Measurements from ENCODE around the gene KRTAP10-5. TPM values are rescaled to one million over a fixed set of nuclear protein-coding genes. Genes with fewer than 3 reads are reported as not detected.
A peak's percentile ranks its signal among the peaks of the same experiment; 100 is the strongest.

KRTAP10-5 gene
- total and polyA plus RNA-seq, 12 donors: not detected

DNA sequence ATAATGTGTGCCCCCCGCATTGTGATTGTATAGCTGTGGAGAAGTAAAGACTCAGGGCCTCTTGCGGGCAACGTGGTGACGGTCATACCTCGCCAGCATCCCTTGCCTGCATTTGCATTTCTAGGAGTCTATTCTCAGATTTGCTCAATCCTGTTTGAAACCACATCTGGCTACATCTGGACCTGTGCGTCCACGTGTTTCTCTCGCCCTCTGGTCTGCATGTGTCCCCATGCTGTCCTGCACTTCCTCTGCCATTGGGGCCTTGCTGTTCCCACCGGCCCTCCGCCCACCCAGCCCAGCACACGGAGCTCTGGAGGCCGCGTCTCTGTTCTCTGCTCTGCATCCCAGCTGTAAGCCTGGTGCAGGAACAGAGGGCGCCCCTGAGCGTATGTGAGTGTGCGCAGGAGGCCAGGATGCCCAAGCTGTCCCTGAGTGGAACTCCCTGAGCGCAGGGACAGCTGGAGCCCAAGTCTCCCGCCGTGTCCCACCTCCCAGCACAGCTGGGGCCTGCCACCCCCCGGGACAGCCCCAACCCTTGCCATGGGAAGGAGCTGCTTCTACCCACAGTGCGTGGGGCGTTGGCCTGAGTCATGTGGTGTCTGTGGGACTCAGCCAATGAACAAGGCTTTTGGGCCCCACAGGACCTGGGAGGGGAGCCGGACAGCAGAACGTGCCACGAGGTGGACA is 30.7 kb downstream of the KRTAP10-5 start:
- WGBS, 4 donors: 62 to 75% (median 72%) methylated on average over 16 to 25 of the region's 25 CpGs
- no peaks in the 10 kb centered on the region for H3K4me1 ChIP-seq (replicated peaks in 1 of 2)
- H3K36me3 ChIP-seq (replicated peaks in 1 of 2): no peaks in the 10 kb centered on the region
- intact Hi-C loops (cut with DNase I): loop anchor here in 1 of 2 donors (10.0 kb wide), 1 partner anchor 205 kb away; no protein-coding TSS in a partner anchor
- no peak overlapping the region for H3K27ac ChIP-seq
- no peak for TF ChIP-seq POLR2A (IDR thresholded peaks at IDR 0.05)
- TF ChIP-seq, protein P1, sequence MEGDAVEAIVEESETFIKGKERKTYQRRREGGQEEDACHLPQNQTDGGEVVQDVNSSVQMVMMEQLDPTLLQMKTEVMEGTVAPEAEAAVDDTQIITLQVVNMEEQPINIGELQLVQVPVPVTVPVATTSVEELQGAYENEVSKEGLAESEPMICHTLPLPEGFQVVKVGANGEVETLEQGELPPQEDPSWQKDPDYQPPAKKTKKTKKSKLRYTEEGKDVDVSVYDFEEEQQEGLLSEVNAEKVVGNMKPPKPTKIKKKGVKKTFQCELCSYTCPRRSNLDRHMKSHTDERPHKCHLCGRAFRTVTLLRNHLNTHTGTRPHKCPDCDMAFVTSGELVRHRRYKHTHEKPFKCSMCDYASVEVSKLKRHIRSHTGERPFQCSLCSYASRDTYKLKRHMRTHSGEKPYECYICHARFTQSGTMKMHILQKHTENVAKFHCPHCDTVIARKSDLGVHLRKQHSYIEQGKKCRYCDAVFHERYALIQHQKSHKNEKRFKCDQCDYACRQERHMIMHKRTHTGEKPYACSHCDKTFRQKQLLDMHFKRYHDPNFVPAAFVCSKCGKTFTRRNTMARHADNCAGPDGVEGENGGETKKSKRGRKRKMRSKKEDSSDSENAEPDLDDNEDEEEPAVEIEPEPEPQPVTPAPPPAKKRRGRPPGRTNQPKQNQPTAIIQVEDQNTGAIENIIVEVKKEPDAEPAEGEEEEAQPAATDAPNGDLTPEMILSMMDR (IDR thresholded peaks at IDR 0.05): no peak
- H3K27me3 ChIP-seq: peaks cover 7% of the 10 kb centered on the region
- DNase-seq: peak in 1 of 7 donors; percentile 39
- H3K4me3 ChIP-seq: no peak overlapping the region
- H3K9me3 ChIP-seq (replicated peaks in 1 of 3): peaks cover 0 to 8% (median 0%) of the 10 kb centered on the region in 3 donors

DNA sequence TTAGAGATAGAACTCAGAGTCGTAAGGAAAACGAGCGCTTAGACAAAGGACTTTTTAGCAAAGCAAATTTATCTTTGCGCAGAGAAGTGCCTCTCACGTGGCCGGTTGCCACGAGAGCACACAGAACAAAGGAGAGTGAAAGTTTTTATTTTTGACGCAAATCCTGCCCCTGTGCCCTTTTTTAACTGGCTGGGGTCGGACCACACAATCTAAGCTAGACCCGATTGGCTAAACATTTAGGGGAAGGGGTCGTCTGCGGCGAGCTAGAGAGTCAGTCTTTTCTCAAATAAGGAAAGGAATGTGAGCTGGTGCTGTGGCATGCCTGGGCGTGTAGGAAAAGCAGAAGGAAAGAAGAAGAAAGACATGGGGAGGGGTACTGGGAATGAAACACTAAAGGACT is 31.5 kb downstream of the KRTAP10-5 start:
- peaks cover 0 to 8% (median 0%) of the 10 kb centered on the region in 3 donors for H3K9me3 ChIP-seq (replicated peaks in 1 of 3)
- H3K4me1 ChIP-seq (replicated peaks in 1 of 2): no peaks in the 10 kb centered on the region

DNA sequence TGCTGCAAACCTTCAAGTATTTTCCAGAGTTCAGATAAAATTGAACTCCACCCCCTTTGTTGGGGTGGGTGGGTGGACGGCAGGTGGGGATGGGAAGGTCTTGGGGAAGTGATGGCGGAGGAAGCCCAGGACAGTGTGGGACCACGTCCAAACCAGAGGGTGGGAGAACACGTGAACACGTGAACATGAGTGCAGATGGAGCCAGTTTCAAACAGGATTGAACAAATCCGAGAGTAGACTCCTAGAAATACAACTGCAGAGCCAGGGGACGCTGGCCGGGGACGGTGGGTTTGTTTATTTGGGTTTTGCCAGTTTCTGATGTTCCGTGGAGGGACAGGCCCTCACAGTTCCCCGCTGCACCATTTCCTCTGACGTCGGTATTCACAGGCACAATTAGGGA is 32.0 kb downstream of the KRTAP10-5 start:
- WGBS, 4 donors: 60 to 70% (median 65%) methylated on average over 13 of the region's 13 CpGs
- DNase-seq: peak in 1 of 7 donors; percentile 30
- intact Hi-C loops (cut with DNase I): no loop called here

More for the DNA sequence above, 31.5 kb downstream of the KRTAP10-5 start:
- TF ChIP-seq, protein P1 (IDR thresholded peaks at IDR 0.05): no peak
- TF ChIP-seq POLR2A (IDR thresholded peaks at IDR 0.05): no peak
- Histone ChIP-seq H3K27me3 (peaks cover 7% of the 10 kb centered on the region), H3K4me3 (no peak overlapping the region), H3K27ac (no peak overlapping the region), H3K36me3 (replicated peaks in 1 of 2) (no peaks in the 10 kb centered on the region)
- no peak for DNase-seq
- WGBS, 4 donors: 36 to 44% (median 41%) methylated on average over 14 of the region's 14 CpGs
- intact Hi-C loops (cut with DNase I): no loop called here

DNA sequence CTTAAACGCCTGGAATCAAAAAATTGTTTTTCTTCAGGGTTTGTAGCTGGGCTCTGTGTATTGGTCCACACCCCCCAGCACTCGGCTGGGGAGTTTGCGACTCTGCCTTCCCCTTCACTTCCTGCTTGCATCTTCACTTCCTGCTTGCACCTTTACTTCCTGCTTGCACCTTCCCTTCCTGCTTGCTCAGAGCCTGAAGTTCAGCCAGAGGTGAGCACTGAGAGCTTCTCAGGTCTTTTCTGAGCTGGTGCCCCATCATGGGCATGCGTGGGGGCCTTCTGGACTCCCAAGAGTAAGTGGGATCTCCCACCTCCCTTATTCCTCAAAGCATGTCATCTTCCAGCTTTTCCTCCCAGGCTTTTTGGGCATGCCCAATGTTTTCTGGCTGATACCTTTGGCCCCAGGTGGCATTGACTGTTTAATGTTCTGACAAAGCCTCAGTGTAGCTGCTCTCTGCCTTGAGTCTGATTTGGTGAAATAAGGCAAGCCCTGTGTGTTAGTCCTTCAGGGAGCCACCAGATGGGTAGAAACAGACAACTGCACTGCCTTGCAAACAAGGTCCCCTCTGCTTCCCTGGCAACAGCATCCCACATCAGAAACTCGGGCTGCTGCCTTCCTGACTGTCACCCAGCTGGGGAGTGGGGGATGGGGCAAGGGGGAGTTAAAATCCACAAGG is 32.6 kb downstream of the KRTAP10-5 start:
- 44 to 51% (median 45%) methylated on average over 5 of the region's 5 CpGs for WGBS, 4 donors
- Histone ChIP-seq H3K4me3 (no peak overlapping the region), H3K4me1 (replicated peaks in 1 of 2) (no peaks in the 10 kb centered on the region), H3K27ac (no peak overlapping the region), H3K27me3 (peaks cover 7% of the 10 kb centered on the region), H3K36me3 (replicated peaks in 1 of 2) (no peaks in the 10 kb centered on the region), H3K9me3 (replicated peaks in 1 of 3) (peaks cover 0 to 8% (median 0%) of the 10 kb centered on the region in 3 donors)
- peak in 1 of 7 donors; percentile 41 for DNase-seq
- TF ChIP-seq, protein P1 (IDR thresholded peaks at IDR 0.05): no peak
- no peak for TF ChIP-seq POLR2A (IDR thresholded peaks at IDR 0.05)
- intact Hi-C loops (cut with DNase I): no loop called here

More for the DNA sequence above, 32.0 kb downstream of the KRTAP10-5 start:
- no peaks in the 10 kb centered on the region for H3K36me3 ChIP-seq (replicated peaks in 1 of 2)
- H3K27ac ChIP-seq: no peak overlapping the region
- H3K9me3 ChIP-seq (replicated peaks in 1 of 3): peaks cover 0 to 8% (median 0%) of the 10 kb centered on the region in 3 donors
- peaks cover 7% of the 10 kb centered on the region for H3K27me3 ChIP-seq
- TF ChIP-seq, protein P1 (IDR thresholded peaks at IDR 0.05): no peak
- TF ChIP-seq POLR2A (IDR thresholded peaks at IDR 0.05): no peak
- H3K4me1 ChIP-seq (replicated peaks in 1 of 2): no peaks in the 10 kb centered on the region
- H3K4me3 ChIP-seq: no peak overlapping the region

Measured in adrenal gland (tissue), 12 donors.